NCI-H146 (cell line): Measurements from ENCODE around the gene NCOA5.
A peak's percentile ranks its signal among the peaks of the same experiment; 100 is the strongest.
"Not testable (repeated sequence)": the region's sequence is repeated elsewhere in the genome, so short reads cannot be mapped to it uniquely, and the experiment has no call there.

Experiments used
- DNase-seq: peaks from one replicate; lab custom pipeline; 2025; lab: John Stamatoyannopoulos, UW

Gene NCOA5

DNA sequence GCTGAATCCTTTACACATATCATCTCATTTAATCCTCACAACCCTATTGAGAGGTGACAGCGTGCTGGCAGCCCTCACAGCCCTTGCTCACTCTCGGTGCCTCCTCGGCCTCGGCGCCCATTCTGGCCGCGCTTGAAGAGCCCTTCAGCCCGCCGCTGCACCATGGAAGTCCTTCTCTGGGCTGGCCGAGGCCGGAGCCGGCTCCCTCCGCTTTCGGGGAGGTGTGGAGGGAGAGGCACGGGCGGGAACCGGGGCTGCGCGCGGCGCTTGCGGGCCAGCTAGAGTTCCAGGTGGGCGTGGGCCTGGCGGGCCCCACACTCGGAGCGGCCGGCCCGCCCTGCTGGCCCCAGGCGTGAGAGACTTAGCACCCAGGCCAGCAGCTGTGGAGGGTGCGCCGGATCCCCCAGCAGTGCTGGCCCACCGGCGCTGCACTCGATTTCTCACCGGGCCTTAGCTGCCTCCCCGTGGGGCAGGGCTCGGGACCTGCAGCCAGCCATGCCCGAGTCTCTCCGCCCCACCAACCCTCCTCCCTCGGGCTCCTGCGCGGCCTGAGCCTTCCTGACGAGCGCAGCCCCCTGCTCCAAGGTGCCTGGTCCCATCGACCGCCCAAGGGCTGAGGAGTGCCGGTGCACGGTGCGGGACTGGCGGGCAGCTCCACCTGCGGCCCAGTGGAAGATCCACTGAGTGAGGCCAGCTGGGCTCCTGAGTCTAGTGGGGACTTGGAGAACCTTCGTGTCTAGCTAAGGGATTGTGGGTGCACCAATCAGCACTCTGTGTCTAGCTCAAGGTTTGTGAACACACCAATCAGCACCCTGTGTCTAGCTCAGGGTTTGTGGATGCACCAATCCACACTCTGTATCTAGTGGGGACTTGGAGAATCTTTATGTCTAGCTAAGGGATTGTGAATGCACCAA is 2.1 kb upstream of the NCOA5 start:
- DNase-seq, result not testable (repeated sequence)

DNA sequence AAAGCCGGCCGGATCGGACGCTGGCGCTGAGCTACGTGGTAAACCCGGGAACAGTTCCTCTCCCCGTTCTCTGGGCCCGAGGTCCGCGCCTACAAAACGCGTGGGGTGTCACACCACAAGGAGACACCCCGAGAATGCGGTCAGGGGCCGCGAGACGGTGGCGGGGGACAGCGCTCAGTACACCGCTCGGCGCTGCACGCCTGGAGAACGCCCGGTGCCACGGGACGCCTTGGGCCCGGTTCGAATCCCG is 670 bp downstream of the NCOA5 start:
- DNase-seq, result no peak

GRCh38 chr20:46088409-46089166 is 1.2 kb downstream of the NCOA5 start:
- DNase-seq, result peak; percentile 27

DNA sequence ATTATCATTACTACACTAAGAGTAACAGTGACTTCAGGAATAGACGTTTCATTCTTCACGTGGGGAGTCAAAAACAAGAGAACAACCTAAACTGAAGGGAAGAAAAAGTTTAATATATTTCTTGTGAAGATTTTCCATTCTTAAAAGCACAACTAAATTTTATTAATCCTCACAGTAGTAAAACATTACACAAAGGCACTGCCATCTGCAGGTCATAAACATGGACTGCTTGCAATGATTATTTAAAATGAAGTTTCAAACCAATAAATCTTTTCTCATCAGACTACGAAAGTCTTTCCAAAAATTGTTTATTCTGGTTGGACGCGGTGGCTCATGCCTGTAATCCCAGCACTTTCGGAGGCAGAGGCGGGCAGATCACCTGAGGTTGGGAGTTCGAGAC is 2.6 kb downstream of the NCOA5 start:
- DNase-seq, result no peak

- peak; percentile 86 for DNase-seq
Measured at GRCh38 chr20:46085179-46085851, 4.4 kb downstream of the NCOA5 start.

GRCh38 chr20:46084805-46085178 is 5.0 kb downstream of the NCOA5 start:
- DNase-seq, result no peak

- no peak for DNase-seq
Measured at GRCh38 chr20:46083531-46084061, 6.2 kb downstream of the NCOA5 start.

DNA sequence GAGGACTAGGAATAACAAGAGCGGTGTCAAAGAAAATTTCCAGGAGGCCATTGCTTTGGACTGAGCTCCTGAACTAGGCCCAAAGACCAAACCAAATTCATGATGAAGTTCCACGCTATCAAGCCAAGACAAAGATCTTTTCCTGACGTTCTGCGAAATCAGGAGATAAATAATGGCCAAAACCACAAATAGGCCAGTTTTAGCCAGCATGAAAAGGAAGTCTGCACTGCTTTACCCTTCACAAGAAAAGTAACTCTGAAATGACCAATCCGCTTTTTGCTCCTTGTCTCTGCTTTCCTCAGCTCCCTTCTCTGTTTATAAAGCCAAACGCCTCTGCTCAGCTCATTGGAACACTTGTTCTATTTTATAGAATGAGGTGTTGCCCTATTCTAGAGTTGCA is 6.7 kb downstream of the NCOA5 start:
- DNase-seq, result no peak

DNA sequence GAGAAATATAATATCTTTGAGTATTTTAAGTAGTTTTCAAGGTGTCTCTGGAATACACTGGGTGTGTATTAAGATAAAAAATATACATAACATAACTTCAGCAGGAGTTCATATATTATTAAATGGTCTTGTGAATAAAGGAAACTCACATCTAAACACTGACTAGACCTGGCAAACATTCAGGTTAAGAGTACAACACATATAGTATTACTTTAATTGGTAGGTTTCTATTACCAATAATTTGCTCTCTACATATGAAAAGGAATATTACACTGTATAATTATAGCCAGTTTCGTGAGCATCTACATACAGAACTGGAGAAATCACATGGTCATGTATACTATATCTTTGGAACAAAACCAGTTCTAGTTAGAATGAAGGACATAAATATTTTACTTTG is 8.7 kb downstream of the NCOA5 start:
- DNase-seq, result no peak

DNA sequence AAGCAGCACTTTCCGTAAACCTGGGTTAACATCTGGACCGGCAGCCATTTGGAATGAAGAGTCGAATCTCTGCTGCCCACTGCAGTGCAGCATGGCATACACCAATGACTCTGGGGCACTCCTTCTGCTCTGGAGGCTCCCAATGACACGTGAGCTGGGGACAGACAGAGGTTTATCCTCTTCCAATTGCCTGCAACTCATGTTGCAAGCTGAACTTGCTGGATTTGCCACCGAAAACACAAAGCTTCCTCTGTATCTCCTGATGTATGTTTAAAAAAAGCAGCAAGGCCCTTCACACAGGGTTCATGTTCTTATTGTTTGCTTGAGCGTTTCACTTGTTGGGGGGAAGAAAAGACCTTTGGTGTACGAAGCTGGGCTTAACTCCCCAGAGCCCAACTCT is 10.8 kb downstream of the NCOA5 start:
- no peak for DNase-seq

GRCh38 chr20:46077642-46078305 is 12.0 kb downstream of the NCOA5 start:
- DNase-seq, result no peak

DNA sequence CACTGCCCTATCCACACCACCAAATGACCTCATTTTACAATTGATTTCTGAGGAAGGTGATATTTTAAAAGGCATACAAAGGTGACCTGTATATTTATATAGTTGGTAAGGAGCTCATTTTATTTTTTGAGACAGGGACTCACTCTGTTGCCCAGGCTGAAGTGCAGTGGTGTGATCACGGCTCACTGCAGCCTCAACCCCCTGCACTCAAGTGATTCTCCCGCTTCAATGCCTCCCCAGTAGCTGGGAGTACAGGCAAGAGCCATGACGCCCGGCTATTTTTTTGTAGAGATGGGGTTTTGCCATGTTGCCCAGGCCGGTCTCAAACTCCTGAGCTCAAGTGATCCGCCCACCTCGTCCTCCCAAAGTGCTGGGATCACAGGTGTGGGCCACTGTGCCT is 13.0 kb downstream of the NCOA5 start:
- no peak for DNase-seq

DNA sequence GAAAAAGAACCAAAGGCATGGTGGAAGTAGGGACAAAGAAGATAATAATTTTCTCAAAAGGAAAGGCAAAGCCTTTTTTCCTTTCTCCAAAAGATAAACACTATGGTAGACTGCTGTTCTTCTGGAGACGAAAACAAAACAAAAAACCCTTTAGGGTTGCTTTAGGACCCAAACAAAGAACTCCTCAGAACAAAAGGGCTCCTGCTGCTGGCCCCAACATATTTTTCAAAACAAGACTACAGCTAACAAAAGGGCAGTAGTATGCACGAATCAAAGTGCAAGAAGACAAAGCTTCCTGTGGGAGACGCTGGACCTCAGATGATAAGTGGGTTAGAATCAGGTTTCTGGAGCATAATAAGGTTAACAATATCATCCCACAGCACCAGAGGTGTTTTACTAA is 15.8 kb downstream of the NCOA5 start:
- DNase-seq, result peak; percentile 29

GRCh38 chr20:46073443-46073842 is 16.3 kb downstream of the NCOA5 start:
- DNase-seq, result no peak

GRCh38 chr20:46073024-46073423 is 16.7 kb downstream of the NCOA5 start:
- no peak for DNase-seq

DNA sequence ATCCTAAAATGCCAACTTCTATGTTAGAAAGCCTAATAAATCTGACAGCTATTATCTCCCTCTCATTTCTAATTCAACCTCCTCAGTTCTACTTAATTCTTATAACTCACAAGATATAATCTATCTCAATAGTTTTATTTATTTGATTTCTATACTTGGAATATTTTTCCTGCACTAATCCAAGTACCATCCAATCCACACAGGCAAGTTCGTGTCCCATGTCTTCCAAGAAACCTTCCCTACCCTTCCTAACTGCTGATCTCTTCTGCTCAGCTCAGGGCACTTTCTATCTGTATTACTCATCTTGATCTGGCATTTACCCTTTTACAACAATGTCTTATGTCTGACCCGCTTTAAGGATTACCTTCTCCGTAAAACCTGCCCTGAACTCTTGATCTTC is 18.2 kb downstream of the NCOA5 start:
- DNase-seq, result no peak

DNA sequence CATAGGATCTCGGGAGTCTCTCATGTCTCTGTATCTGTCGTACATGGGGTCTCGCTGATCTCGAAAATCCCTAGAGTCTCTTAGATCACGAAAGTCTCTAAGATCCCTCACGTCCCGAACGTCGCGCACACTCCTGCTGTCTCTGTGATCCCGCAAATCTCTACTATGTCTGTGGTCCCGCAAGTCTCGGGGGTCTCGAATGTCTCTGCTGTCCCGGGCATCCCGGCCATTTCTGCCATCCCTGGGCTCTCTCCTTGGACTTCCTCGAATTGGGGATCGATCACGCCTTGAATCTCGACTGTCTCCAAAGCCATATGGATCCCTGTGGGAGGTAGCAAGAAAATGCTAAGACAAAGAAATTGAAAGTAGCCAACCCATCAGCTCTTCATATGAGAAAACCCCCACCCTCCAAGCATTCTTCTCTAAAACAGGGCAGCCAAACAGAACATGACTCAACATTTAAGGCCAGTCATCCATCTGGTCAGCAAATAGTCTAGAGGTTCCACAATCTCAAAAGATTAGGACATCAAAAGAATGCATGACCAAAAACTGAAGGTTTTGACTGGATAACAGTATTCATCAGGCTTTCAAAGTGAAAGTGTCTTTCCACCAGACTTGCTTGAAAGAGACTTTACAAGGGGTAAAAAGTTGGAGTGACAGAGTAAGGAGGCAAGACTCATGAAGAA is 19.4 kb downstream of the NCOA5 start:
- DNase-seq, result no peak

- DNase-seq, result no peak
Measured at GRCh38 chr20:46065691-46066090, 24.1 kb downstream of the NCOA5 start.

DNA sequence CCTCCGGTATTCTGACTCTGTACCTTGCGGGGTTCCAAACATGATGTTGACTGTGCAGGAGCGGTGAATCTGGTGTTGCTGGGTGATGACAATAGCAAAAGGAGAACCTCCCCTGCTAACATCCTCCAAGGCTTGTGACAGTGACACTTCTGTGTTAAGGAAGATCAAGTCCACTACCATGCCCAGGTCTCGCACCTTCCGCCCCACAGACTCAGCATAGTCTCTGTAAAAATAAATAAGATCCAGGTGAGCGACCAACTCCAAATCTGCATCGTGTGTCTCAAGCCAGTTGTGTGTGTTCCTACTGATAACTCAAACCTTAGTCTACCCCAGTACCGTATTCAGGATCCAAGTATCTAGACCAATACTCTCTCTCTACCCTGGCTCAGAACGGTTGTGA is 24.8 kb downstream of the NCOA5 start:
- no peak for DNase-seq

DNA sequence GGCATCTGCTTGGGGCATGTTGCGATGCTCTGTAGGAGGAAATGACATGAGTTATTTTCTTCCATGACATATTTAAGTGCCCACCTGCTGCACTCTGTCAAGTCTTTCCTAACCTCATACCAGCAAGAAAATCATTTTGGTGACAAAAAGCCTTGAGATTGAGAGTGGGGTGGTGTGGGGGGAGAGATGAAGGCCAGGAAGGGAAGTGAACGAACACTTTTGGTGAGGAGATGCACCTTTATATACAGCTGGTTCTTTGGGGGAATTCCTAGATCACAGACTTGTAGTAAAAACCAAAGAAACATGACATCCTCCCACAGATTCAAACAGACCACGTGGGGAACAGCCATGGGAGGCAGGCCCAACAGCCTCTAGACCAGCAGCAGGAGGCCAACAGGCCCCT is 26.1 kb downstream of the NCOA5 start:
- no peak for DNase-seq

- DNase-seq, result no peak
Measured at GRCh38 chr20:46063151-46063550, 26.6 kb downstream of the NCOA5 start.

DNA sequence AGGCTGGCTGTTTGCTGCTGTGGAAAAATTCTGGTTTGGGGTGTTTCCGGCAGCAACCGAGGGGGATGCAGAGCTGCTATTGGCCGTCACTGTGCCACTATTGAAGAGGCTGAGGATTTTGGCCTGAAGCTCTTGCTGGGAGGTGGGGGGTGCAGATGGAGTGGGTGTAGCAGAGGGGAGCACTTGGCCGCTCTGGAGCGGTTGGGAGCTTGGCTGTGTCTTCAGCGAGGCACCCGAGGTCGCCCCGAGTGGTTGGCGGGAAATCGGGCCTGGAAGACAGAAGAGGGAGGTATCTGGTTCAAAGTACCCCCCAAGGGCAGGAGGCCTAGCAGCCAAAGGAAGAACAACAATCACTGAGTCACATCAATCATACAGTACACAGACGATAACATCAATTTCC is 27.1 kb downstream of the NCOA5 start:
- DNase-seq, result no peak
